GM19240 (cell line): ENCODE results near the gene S100A14.

ENCODE experiments used
- DNase-seq: peaks from one replicate; pipeline ENCODE4 v3.0.0; 2011; ENCODE audit warnings: low spot score; ENCODE audit not compliant: insufficient read length

The S100A14 gene

DNA sequence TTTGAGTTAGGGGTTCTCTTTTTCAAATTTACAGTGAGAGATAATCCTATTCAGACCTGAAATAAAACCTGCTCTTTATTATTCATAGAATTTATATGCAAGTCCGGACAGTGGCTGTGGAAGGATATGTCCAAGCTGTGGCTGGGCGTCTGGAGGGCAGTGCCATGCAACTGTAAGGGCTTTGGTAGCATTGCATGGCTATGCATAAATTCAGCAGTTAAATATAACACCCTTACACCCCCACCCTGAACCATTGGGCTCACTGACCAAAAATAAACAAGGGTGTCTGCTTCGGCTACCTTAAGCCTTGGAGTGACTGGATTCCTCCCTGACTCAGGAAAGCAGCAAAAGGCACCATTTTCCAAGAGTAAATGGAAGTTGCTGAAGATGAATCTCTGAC, 23.2 kb upstream of the S100A14 start:
- DNase-seq: no peak

DNA sequence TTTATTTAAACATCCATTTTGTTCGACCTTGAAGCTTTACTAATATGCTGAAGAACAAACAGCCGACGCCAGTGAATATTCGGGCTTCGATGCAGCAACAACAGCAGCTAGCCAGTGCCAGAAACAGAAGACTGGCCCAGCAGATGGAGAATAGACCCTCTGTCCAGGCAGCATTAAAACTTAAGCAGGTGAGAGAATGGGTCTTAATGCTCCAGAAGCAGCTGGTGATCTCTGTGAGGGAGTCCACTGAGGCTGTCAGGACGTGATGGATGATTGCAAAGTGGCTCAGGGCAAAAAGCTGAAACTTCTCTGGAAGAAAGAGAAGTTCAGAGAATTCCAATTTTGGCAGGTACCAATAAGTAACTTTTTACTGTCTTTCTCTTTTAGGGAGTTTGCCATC, 22.1 kb upstream of the S100A14 start:
- DNase-seq: no peak

DNA sequence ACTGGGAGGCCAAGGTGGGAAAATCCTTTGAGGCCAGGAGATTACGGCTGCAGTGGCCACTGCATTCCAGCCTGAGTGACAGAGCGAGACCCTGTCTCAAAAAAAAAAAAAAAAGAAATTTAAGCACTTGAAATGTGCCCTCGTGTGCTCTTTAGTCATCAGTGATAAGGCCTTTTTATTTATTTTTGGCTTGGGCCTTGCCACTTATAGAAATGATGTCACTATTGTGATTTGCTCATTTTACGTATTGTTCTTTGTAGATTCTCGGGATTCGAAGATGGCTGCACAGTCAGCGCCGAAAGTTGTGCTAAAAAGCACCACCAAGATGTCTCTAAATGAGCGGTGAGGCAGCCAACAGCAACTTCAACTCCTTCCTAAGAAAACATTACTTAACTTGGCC, 20.2 kb upstream of the S100A14 start:
- no peak for DNase-seq

DNA sequence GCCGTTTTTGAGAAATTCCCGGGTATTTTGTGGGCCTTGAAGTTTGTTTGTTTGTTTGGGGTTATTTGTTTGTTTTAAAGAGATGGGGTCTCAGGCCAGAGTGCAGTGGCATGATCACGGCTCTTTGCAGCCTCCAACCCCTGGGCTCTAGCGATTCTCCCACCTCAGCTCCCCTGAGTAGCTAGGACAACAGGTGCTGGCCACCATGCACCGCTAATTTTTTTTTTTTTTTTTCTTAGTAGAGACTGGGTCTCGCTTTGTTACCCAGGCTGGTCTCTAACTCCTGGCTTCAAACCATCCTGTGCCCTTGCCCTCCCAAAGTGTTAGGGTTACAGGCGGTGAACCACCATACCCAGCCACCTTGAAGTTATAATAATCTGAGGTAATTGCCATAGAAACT, 19.7 kb upstream of the S100A14 start:
- DNase-seq: no peak

DNA sequence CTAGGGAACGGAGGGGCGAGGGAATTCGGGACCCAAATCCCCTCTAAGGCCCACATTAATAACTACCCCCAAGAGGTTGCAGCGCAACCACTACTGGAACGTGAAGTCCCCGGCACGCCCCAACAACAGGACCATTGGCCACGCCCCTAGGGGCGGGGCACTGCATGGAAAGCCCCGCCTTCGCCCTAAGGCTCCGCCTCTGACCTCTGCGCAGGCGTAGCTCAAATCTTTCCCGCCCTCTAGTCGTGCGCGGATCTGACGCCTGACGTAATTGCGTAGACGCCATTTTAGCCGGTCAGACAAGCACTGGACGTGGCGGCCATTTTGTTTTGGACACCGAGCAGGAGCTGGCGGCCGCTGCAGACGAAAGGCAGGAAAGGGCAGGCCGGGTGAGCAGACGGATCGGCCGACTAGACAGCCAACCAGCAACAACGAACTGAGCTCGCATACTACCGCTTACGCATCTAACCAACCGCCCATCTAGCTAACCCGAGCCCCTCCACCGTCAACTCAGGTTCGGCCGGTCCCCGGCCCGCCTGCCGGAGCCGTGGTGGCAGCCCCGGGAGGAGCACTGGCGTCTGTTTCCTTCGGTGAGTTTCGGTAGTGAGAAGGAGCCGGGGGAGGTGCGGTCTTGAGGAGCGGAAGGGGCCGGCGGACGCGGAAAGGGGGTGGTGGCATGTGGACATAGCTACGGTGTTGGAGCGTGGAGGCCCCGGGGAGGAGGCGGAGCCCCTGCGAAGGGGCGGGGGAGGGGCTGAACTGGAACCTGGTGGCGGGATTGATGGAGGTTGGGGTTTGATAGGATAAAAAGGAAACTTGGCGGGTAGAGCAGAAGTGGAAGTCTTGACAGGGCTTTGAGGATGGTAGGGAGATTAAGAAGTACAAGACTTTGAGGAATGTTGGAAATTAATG, 17.9 kb upstream of the S100A14 start, which contains the start of gene CHTOP:
Gene CHTOP, plus strand, starts transcription at position 313 of the 912 bp plus-strand sequence. CDS start 2,523 bp downstream, outside the sequence.
- DNase-seq: peak; percentile 95

DNA sequence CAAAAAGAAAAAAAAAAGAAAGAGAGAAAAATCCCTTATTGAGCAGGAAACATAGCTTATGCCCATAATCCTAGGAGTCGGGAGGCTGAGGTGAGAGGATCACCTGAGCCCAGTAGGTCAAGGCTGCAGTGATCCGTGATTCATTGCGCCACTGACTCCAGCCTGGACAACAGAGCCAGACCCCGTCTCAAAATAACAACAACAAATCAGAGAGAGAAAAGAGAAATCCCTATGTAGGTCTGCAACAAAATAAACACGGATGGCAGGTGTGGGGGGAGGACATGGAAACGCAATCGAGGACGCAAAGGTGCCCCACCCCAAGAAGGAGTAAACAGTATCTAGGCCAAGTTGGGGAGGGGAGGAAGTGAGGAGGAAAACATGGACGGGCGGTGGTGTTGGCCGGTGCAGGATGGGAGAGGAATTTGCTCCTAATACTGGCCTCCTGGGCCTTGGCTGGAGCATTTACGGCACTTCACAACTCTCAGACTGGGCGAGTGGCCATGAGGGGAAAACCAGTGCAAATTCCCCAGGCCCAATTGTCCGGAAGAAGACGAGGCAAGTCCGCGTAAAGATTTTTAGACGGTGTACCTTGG, 17.1 kb upstream of the S100A14 start:
- no peak for DNase-seq

DNA sequence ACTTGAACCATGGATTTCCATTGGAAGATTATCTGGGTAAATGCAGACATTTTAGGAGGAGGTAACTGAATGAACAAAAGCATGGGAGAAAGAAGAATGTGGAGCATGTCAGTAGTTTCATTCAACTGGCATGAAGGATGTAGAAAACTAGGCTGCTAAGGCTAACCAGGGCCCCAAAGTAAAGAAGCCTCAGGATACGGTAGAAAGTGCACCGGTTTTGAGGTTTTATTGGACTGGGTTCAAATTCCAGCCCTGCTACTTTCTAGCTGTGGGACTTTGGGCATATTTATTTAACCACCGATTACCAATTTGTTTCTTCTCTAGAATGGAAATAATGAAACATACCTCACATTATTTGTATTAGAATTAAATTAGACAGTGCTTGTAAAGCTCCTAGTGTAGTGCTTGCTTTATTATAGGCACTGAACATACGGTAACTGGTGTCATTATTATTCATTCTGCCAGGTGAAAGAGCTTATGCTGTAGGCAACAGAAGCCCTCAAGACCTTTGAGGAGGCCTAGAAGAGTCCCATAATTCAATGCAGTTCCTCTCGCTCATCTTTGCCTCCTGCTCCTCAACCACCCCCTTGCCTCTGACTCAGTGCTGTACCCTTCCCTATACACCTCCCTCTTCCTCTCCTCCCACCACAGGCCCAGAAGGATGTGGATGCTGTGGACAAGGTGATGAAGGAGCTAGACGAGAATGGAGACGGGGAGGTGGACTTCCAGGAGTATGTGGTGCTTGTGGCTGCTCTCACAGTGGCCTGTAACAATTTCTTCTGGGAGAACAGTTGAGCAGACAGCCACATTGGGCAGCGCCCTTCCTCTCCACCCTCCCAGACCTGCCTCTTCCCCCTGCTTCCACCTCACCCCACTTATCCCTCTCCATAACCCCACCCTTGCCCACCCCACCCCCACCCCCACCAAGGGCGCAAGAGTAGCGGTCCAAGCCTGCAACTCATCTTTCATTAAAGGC, 15.2 kb upstream of the S100A14 start:
- no peak for DNase-seq

DNA sequence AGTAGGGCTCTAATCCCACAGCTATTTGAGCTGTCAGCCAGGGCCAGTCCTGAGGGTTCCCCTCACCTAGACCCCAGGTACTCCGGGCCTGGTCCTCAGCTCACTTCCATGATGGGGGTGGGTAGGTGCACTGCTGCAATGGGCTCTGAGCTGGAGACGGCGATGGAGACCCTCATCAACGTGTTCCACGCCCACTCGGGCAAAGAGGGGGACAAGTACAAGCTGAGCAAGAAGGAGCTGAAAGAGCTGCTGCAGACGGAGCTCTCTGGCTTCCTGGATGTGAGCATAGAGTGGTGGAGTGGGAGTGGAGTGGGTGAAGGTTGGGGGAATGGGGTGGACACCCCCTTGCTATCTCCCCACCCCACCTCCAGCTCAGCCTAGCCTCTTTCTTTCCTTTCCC, 14.3 kb upstream of the S100A14 start:
- DNase-seq: no peak

DNA sequence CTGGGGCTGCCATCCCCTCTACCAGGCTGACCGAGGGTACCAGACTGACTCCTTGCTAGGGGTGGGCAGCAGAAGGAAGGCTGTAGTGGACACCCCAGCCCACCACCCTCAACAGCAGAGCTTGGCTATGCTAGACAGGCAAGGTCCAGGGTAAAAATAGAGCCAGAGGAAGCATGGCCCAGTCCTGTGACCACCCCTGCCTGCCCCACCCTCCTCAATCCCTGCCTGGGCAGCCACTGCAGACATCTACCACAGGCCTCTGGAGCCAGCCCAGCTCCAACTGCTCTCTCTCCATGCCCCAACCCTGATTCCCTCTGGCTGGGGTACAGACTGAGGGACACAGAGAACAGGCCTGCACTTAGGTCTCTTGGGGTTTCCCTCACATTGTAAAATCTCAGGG, 13.8 kb upstream of the S100A14 start:
- no peak for DNase-seq

DNA sequence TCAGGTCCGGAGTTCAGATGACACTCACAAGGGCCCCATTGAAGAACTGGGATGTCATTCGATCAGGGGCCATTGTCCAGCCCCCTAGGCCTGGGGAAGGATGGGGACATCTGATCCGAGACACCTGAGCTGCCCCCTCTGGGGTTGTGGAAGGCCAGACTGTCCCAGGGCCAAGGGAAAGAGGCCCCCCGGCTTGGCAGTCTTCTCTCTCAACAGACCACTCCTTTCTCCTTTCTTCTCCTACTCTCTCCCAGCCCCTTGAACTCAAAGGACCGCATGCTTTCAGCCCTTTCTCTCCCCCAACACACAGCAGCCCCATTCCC, 13.2 kb upstream of the S100A14 start:
- DNase-seq: no peak

DNA sequence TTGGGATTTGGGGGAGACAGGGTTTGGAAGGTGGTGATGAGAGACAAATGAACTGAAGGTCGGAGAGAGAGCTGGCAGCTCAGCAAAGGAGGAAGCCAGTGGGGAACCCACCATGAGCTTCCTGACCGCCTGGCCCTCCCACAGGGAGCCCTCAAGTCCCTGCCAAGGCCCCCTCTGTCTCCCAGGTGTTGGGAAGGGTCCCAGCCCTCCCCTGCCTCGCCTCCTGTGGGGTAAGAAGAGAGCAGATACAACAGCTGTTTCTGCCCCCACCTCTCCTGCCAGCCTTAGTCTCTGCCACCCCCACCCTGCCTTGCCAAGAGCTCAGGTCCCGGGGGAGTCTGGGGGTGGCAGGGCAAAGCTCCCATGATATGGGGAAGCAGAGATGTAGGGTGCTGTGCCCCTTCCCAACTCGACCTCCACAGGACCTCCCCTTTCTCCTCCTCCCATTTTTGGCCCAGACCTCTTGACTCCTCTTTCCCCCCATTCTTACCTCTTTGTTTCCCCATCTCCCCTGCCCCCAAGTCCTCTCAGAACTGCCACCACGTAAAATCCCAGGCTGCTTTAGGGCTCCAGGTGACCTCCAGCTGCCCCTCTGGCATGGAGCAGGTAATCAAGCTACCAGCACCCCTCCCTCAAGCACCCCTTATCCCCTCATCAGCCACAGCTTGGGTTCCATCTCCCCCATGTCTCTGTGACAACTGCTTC, 12.7 kb upstream of the S100A14 start:
- no peak for DNase-seq

DNA sequence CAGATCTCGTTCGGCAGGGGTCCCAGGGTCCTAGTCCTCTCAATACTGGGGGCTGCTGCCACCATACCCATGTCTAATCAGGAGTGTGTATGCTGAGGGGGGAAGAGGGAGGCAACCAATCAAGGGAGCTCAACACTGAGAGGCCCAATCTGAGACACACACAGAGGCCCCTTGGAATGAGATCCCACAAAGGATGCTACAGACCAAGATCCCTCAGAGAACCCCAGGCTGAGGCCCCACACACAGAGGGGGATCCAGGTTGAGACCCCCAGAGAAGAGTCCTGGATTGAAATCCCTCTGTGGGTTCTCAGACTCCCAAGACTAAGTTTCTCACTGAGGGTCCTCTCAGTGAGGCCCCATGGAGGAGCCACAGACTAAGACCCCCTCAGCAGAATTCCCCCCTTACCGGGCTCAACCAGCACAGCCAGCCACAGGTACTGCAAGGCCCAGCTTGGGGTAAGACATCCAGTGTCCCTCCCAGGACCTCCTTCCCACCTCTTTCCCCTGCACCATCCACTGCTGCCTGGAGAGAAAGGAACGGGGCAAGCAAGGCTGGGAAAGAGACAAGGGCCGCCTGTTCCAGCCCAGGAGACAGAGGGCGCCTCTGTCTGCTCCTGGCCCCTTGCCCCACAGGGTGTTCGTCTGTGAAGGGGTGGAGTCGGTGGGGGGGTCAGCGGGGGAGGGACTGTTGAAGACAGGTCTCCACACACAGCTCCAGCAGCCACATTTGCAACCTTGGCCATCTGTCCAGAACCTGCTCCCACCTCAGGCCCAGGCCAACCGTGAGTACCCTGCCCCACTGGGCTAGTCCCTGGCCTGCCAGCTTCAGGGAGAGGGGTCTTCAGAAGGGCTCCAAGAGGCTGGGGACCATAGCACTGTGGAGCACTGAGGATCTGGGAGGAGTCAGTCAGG, 11.8 kb upstream of the S100A14 start, which contains the start of gene S100A1:
Gene S100A1, plus strand, starts transcription at position 720 of the 912 bp plus-strand sequence. CDS start 2,088 bp downstream, outside the sequence.
- no peak for DNase-seq

DNA sequence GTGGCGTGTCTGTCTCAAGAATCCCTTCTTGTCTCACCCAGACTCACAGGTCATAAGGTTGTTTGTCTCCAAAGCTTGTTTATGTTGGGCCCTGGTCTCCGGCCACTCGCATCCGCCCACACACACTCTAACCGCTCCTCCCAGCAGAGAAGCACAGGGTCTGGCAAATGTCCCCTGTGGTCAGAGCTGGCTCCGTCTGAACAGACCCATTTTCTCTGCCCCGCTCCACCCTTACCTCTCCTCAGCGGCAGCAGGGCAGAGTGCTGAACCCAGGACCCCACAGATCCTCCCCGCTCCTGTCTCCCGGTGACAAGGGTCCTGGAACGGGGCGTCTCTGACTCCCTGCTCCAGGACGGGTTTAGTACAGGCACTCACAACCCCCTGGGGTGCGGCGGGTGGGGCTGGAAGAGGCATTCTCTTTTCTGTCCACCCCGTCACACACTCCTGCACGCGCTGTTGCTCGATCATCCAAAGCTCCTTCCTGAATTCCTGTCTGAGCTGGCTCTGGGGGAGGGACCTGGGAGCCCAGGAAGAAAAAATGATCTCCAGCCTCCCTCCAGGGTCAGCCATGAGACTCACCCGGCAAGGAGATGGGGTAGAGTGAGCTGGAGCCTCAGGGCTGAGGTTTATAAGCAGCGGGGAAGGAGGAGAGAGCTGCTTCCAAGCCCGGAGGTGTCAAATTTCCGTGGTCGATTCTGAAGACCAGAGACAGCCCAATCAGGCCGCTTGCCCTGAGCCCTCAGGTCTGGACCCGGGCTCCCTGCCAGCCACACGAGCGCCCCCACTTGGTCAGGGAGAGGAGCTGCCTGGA, 11.0 kb upstream of the S100A14 start, which contains the start of gene S100A13:
Gene S100A13, minus strand, starts transcription at position 602 of the 811 bp plus-strand sequence. CDS start 1,033 bp downstream, outside the sequence.
- no peak for DNase-seq

DNA sequence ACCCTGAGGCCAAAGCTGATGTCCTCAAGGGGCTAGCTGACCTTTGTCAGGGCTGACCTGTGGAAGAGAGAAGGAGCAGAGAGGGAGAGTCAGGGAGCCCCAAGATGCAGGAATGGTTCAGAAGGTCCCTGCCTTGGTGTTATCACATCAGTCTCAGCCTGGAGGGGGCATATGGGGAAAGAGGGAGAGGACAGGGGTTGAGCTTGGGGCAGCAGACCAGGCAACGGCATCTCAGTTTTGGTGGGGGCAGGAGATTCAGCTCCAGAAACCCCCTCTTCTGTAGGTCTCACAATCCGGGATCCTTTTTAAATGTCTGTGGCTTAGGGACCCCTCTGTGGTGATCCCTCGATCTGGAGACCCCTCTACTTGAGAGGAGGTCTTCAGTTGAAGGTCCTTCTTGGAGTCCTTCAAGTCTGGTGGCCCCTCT, 10.4 kb upstream of the S100A14 start:
- no peak for DNase-seq

DNA sequence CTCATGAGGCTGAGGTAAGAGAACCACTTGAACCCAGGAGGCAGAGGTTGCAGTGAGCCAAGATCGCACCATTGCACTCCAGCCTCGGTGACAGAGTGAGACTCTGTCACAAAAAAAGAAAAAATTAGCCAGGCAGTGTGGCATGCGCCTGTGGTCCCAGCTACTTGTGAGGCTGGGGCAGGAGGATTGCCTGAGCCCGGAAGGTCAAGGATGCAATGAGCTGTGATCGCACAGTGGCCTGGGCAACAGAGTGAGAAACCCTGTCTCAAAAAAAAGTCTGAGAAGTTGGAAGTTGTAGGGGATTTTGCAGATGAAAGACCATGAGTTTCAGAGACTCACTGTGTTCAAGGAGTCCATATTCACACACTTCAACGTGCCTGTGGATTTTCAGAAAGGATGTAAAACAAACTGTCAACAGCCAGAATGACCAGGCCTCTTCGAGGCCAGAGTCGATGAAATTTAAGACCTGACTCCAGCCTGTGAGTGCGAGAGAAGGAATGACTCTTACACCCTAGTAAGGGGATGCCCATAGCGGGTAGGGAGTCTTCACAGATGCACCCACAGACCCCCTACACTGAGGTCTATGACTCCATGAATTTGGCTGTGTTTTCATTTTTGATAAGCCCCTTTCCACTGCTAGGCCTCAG, 9.0 kb upstream of the S100A14 start:
- no peak for DNase-seq

DNA sequence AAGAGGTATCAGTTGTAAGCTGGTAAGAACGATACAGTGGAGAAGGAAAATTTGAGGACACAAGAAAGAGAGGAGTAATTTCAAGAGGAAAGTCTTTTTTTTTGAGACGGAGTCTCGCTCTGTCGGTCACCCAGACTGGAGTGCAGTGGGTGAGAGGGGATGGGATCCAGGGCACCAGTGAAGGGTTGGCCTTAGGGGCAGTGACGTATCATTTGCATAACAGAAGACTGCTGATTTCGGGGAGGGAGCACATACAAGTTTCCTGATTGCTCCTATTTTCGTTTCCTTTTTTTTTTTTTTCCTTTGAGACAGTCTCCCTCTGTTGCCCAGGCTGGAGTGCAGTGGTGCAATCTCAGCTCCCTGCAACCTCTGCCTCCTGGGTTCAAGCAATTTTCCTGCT, 7.0 kb upstream of the S100A14 start:
- DNase-seq: no peak

DNA sequence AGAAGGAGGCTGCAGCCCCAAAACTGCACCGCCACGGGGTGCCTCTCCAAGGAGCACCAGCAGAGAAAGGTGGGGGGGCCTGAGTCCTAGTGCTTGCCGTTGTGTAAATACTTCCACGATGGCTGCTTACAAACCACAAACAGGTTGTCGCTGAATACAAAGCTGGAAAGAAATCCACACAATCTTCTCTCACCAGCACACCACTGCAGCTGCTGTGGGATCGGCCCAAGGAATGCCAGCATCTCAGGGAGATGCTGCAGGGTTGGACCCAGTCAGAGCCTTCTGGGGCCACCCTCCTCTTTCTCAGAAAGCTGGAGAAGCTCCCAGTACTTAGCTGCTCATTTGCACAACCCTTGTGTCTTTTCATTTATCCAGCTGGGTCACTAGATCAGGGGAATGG, 3.0 kb upstream of the S100A14 start:
- DNase-seq: no peak

DNA sequence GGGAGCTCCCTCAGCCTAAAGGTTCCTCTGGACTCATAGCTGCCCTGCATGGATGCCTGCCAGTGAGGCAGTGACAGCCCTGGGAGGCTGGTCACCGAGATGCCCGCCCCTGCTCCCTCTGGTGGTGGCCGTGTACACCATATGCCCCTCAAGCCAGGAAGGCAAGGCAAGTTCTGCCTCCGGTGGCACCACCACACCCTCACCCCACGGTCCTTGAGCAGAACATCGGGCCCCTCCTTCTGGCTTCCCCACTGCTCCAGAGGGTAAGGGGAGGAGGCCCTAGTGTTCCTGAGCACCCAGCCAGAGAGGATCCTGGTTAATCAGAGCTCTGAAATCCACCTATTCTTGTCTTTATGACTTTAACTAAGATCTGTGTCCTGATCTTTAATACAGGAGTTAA, 1.5 kb upstream of the S100A14 start:
- peak; percentile 82 for DNase-seq
